Activated B cell treated with CpG ODN at 0.5 μM for 24 hours (primary cell): Measurements from ENCODE around the gene OR51B5. TPM values are rescaled to one million over a fixed set of nuclear protein-coding genes. Genes with fewer than 3 reads are reported as not detected.

Experiments
- ATAC-seq: fragments of 200-7000 bp; cut with Tn5 transposase; one replicate; pipeline ENCODE4 v1.10.0; 2021; ENCODE audit warnings: low read depth, mild to moderate bottlenecking, moderate library complexity
- CTCF ChIA-PET: fragments of 350-600 bp; sonication (Branson Sonifier 250); formaldehyde crosslinking; loops from one replicate; lab custom pipeline; 2021; ENCODE audit warnings: antibody characterized with exemption; lab: Charles Lee
- POLR2A ChIA-PET: fragments of 350-600 bp; sonication (Branson Sonifier 250); formaldehyde crosslinking; loops from one replicate; lab custom pipeline; 2021; ENCODE audit warnings: antibody characterized with exemption; lab: Charles Lee
- DNase-seq: peaks from one replicate; pipeline ENCODE4 v3.0.0; 2022
- H3K27ac Mint-ChIP-seq: one replicate; pipeline ENCODE4 v1.8.0; 2020; ENCODE audit warnings: mixed read lengths
- H3K27me3 Mint-ChIP-seq: one replicate; pipeline ENCODE4 v1.8.0; 2021; ENCODE audit warnings: mixed read lengths
- H3K36me3 Mint-ChIP-seq: one replicate; pipeline ENCODE4 v1.8.0; 2021; ENCODE audit warnings: low read depth, mixed read lengths
- H3K4me1 Mint-ChIP-seq: one replicate; pipeline ENCODE4 v1.8.0; 2021; ENCODE audit warnings: mixed read lengths
- H3K4me3 Mint-ChIP-seq: one replicate; pipeline ENCODE4 v1.8.0; 2020; ENCODE audit warnings: mild to moderate bottlenecking, mixed read lengths
- H3K9me3 Mint-ChIP-seq: one replicate; pipeline ENCODE4 v1.8.0; 2020; ENCODE audit warnings: mixed read lengths
- intact Hi-C: fragments of 100-400 bp; cut with micrococcal nuclease; formaldehyde crosslinking; loops from one replicate; pipeline ENCODE4 v1.15.1; 2024
- total RNA-seq: library from RNA; stranded (reverse); gene quantifications from 2 replicates; pipeline ENCODE4 v1.2.3, GENCODE V29; 2022
- TF ChIP-seq, protein P1 (sequence below): fragments of 200-600 bp; IDR thresholded peaks from one replicate; pipeline ENCODE4 v1.8.0; 2022; ENCODE audit warnings: antibody characterized with exemption, mild to moderate bottlenecking

Gene OR51B5
- total RNA-seq, 1 donor from 2014 or later, result not detected

DNA sequence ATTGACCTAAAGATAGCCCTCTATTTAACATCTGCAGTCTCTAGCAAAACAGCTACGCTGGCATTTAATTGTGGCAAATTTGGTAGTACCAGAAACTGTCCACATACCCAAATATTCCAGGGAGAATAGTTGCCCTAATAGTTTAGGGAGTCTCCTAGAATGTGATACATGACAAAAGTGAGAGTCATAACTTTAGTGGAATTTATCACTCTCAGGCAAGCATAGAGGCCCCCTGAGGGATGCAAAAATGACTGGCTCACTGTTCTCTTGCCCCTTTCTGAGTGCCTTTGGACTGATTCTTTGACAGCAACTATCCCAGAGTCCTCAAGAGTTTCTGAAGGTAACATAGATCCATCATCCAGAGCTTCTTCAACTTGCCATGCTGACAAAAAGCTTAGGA lies 39.3 kb downstream of the OR51B5 start:
- no peak overlapping the region for H3K4me3 Mint-ChIP-seq
- ChIA-PET POLR2A (no interaction called here), CTCF (no interaction called here)
- ATAC-seq (no peak), DNase-seq (no peak)
- H3K27me3 Mint-ChIP-seq, result no peaks in the 10 kb centered on the region
- no peaks in the 10 kb centered on the region for H3K9me3 Mint-ChIP-seq
- intact Hi-C loops, result no loop called here
- H3K36me3 Mint-ChIP-seq, result no peaks in the 10 kb centered on the region
- H3K27ac Mint-ChIP-seq, result no peak overlapping the region
- H3K4me1 Mint-ChIP-seq, result no peaks in the 10 kb centered on the region
- TF ChIP-seq, protein P1, sequence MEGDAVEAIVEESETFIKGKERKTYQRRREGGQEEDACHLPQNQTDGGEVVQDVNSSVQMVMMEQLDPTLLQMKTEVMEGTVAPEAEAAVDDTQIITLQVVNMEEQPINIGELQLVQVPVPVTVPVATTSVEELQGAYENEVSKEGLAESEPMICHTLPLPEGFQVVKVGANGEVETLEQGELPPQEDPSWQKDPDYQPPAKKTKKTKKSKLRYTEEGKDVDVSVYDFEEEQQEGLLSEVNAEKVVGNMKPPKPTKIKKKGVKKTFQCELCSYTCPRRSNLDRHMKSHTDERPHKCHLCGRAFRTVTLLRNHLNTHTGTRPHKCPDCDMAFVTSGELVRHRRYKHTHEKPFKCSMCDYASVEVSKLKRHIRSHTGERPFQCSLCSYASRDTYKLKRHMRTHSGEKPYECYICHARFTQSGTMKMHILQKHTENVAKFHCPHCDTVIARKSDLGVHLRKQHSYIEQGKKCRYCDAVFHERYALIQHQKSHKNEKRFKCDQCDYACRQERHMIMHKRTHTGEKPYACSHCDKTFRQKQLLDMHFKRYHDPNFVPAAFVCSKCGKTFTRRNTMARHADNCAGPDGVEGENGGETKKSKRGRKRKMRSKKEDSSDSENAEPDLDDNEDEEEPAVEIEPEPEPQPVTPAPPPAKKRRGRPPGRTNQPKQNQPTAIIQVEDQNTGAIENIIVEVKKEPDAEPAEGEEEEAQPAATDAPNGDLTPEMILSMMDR, result no peak

GRCh38 chr11:5303626-5304025 lies 39.7 kb downstream of the OR51B5 start:
- DNase-seq (no peak), ATAC-seq (no peak)
- ChIA-PET CTCF (no interaction called here), POLR2A (no interaction called here)
- Mint-ChIP-seq H3K27me3 (no peaks in the 10 kb centered on the region), H3K9me3 (no peaks in the 10 kb centered on the region), H3K27ac (no peak overlapping the region), H3K4me1 (no peaks in the 10 kb centered on the region), H3K36me3 (no peaks in the 10 kb centered on the region), H3K4me3 (no peak overlapping the region)
- TF ChIP-seq, protein P1, result no peak
- intact Hi-C loops, result no loop called here

DNA sequence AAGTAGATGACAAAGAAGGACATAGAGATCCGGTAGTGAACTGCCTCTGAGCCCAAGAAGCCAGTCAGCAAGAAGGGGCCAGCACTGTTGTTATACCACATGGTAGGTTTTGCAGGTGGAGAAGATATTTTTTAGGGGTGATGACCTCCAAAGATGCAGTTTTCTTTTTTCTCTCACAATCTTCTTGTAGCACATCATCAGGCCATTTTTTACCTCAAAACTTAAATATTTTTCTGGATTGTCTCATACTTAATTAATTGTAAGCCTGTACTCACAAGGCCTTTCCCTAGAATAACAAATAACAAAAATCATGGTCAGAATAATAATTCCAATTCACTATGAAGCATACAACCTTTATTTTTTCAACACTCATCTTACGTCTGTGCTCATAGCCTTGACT lies 41.5 kb downstream of the OR51B5 start, which contains the start of gene OR51B4:
OR51B4 (minus strand) TSS at position 101 of the 400 bp plus-strand sequence; CDS start at position 101, 0 bp downstream.
- Mint-ChIP-seq H3K36me3 (no peaks in the 10 kb centered on the region), H3K27me3 (peaks cover 4% of the 10 kb centered on the region), H3K4me1 (no peaks in the 10 kb centered on the region), H3K4me3 (no peak within 1 kb of the TSS), H3K9me3 (no peaks in the 10 kb centered on the region), H3K27ac (no peak within 1 kb of the TSS)
- CTCF ChIA-PET, result no interaction called here
- intact Hi-C loops, result no loop called here
- ATAC-seq (no peak), DNase-seq (no peak)
- TF ChIP-seq, protein P1, result no peak
- POLR2A ChIA-PET, result no interaction called here

DNA sequence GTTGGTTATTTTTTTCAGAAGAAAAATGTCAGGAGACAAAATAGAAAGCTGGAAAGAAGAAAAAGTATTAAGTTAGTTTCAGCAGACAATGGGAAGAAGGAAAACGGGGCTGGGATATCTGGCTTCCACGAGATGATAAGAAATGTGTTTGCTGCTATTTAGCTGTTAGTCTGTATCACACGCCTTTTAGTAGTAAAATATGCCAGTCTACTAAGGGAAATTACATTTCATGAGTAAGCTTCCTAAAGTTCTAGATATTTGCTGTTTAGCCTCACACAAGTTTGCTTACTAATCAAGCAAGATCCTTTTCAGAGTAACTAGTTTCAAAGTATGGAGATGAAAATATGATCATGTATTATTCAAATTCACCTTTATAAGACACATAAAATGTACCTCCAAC lies 43.1 kb downstream of the OR51B5 start:
- ChIA-PET CTCF (no interaction called here), POLR2A (no interaction called here)
- Mint-ChIP-seq H3K4me1 (no peaks in the 10 kb centered on the region), H3K36me3 (no peaks in the 10 kb centered on the region), H3K4me3 (no peak overlapping the region), H3K27me3 (peaks cover 9% of the 10 kb centered on the region), H3K9me3 (no peaks in the 10 kb centered on the region), H3K27ac (no peak overlapping the region)
- intact Hi-C loops, result no loop called here
- TF ChIP-seq, protein P1, result no peak
- ATAC-seq (no peak), DNase-seq (no peak)

DNA sequence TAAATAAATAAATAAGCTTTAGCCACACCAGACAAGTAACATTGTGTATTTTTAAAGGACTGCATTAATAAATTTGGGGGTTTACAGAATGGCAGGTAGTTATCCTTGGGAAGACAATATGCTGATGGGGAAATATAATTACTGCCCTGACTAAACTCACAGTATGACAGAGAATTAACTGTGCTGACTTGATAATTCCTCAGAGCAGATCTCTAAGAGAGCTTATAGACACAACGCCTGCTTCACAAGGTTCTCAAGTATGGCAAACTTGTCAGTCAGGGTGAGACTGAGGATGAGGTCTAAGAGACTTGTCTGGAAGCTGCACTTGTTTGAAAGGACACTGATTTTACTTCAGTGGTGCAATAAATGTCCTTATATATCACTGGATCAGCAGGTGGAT lies 44.9 kb downstream of the OR51B5 start:
- Mint-ChIP-seq H3K4me1 (no peaks in the 10 kb centered on the region), H3K4me3 (no peak overlapping the region), H3K36me3 (no peaks in the 10 kb centered on the region), H3K27me3 (peaks cover 9% of the 10 kb centered on the region), H3K27ac (no peak overlapping the region), H3K9me3 (no peaks in the 10 kb centered on the region)
- ATAC-seq (no peak), DNase-seq (no peak)
- intact Hi-C loops, result no loop called here
- TF ChIP-seq, protein P1, result no peak
- ChIA-PET CTCF (no interaction called here), POLR2A (no interaction called here)
